ENCODE measurements around the gene DYNC2I2. TPM values are rescaled to one million over a fixed set of nuclear protein-coding genes. Genes with fewer than 3 reads are reported as not detected.

The DYNC2I2 gene
- total RNA-seq, 2 donors from 2014 or later, result 66.1 to 80.1 TPM

DNA sequence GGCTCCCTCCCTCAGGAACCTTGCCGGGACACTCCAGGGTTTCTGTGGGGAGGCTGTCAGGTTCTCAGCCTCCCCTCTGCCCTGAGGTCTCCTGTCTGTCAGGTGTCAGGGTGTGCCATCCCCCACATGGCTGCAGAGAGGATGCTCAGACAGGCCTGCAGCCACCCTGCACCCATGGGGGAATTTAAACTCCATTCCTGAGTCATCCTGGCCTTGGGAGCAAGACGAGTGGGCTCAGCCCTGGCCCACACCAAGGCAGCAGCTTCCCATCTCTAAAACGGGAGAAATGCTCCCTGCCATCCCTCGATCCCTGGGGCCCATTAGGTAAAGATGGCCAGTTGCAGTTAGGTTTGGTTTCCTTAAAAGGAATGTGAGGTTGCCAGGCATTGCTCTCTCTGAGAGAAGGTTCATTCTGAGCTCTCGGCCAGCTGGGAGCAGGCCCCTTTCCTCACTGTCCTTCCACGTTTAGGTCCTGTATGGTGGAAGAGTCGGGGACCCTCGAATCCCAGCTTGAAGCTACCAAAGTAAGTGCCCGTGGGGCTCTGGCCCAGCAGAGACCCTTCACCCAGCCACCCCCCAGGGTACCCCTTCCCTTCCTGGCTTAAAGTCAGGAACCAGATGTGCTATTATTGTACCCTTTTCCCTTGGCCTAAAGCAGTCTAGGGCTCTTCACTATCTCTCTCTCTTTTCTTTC is 26.6 kb downstream of the DYNC2I2 start:
- WGBS, result 59% methylated on average over 9 of the region's 9 CpGs
- Histone ChIP-seq H3K27ac (no peak overlapping the region), H3K4me1 (replicated peaks) (peaks cover 5% of the 10 kb centered on the region), H3K36me3 (peaks cover 25 to 45% of the 10 kb centered on the region in 2 donors), H3K9me3 (no peaks in the 10 kb centered on the region), H3K4me3 (no peak overlapping the region), H3K27me3 (replicated peaks; ENCODE audit: insufficient read depth) (no peaks in the 10 kb centered on the region)
- no peak for DNase-seq (ENCODE audit: low spot score)
- TF ChIP-seq POLR2A (IDR thresholded peaks at IDR 0.05) (no peak), POLR2AphosphoS5 (IDR thresholded peaks at IDR 0.05) (no peak), CTCF (IDR thresholded peaks at IDR 0.05) (no peak)
- intact Hi-C loops (cut with DNase I), result no loop called here

- H3K27me3 ChIP-seq (replicated peaks; ENCODE audit: insufficient read depth), result no peaks in the 10 kb centered on the region
- no peak overlapping the region for H3K27ac ChIP-seq
- no peak overlapping the region for H3K4me3 ChIP-seq
- TF ChIP-seq POLR2AphosphoS5 (IDR thresholded peaks at IDR 0.05) (no peak), CTCF (IDR thresholded peaks at IDR 0.05) (no peak), POLR2A (IDR thresholded peaks at IDR 0.05) (no peak)
- no peaks in the 10 kb centered on the region for H3K4me1 ChIP-seq (replicated peaks)
- H3K9me3 ChIP-seq, result no peaks in the 10 kb centered on the region
- WGBS, result 87% methylated on average over 8 of the region's 10 CpGs
- no peak for DNase-seq (ENCODE audit: low spot score)
- intact Hi-C loops (cut with DNase I), result no loop called here
- peaks cover 25 to 52% of the 10 kb centered on the region in 2 donors for H3K36me3 ChIP-seq
Measured at GRCh38 chr9:128629136-128629535, 27.5 kb downstream of the DYNC2I2 start.

- no peak overlapping the region for H3K27ac ChIP-seq
- H3K36me3 ChIP-seq, result peaks cover 25 to 47% of the 10 kb centered on the region in 2 donors
- no peaks in the 10 kb centered on the region for H3K27me3 ChIP-seq (replicated peaks; ENCODE audit: insufficient read depth)
- TF ChIP-seq POLR2A (IDR thresholded peaks at IDR 0.05) (no peak), POLR2AphosphoS5 (IDR thresholded peaks at IDR 0.05) (no peak), CTCF (IDR thresholded peaks at IDR 0.05) (no peak)
- H3K4me3 ChIP-seq, result no peak overlapping the region
- intact Hi-C loops (cut with DNase I), result no loop called here
- H3K4me1 ChIP-seq (replicated peaks), result no peaks in the 10 kb centered on the region
- 68% methylated on average over 17 of the region's 17 CpGs for WGBS
- DNase-seq (ENCODE audit: low spot score), result no peak
- H3K9me3 ChIP-seq, result no peaks in the 10 kb centered on the region
Measured at GRCh38 chr9:128628471-128629048, 28.1 kb downstream of the DYNC2I2 start.

DNA sequence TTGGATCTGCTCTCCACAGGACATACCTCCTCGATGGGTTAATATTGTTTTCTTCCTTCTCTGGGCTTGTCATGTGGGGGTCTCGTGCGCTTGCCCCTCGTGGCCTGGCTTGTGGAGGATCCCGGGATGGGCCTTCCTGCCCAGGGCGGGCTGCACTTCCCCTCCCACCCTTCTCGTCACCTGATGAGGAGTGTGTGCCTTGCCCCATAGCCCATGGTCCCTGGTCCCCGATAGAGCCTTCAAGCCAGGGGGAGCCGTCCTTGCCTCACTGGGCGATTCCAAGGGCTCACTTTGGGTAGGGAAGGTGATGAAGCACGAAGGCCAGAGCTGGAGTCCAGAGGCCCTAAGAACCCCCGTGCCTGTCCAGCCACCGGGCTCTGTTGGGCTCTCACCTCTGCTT is 28.7 kb downstream of the DYNC2I2 start:
- H3K4me1 ChIP-seq (replicated peaks), result no peaks in the 10 kb centered on the region
- intact Hi-C loops (cut with DNase I), result no loop called here
- no peaks in the 10 kb centered on the region for H3K27me3 ChIP-seq (replicated peaks; ENCODE audit: insufficient read depth)
- H3K27ac ChIP-seq, result no peak overlapping the region
- DNase-seq (ENCODE audit: low spot score), result no peak
- peaks cover 23 to 40% of the 10 kb centered on the region in 2 donors for H3K36me3 ChIP-seq
- no peak overlapping the region for H3K4me3 ChIP-seq
- no peak for TF ChIP-seq POLR2A (IDR thresholded peaks at IDR 0.05)
- no peak for TF ChIP-seq CTCF (IDR thresholded peaks at IDR 0.05)
- TF ChIP-seq POLR2AphosphoS5 (IDR thresholded peaks at IDR 0.05), result no peak
- 74% methylated on average over 13 of the region's 13 CpGs for WGBS
- H3K9me3 ChIP-seq, result no peaks in the 10 kb centered on the region

All from prostate gland (tissue), 2 donors.